ENCODE results near the gene ORC6.
A peak's percentile ranks its signal among the peaks of the same experiment; 100 is the strongest.
"Not testable (repeated sequence)": the region's sequence is repeated elsewhere in the genome, so short reads cannot be mapped to it uniquely, and the experiment has no call there.

ORC6 gene, protein sequence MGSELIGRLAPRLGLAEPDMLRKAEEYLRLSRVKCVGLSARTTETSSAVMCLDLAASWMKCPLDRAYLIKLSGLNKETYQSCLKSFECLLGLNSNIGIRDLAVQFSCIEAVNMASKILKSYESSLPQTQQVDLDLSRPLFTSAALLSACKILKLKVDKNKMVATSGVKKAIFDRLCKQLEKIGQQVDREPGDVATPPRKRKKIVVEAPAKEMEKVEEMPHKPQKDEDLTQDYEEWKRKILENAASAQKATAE

DNA sequence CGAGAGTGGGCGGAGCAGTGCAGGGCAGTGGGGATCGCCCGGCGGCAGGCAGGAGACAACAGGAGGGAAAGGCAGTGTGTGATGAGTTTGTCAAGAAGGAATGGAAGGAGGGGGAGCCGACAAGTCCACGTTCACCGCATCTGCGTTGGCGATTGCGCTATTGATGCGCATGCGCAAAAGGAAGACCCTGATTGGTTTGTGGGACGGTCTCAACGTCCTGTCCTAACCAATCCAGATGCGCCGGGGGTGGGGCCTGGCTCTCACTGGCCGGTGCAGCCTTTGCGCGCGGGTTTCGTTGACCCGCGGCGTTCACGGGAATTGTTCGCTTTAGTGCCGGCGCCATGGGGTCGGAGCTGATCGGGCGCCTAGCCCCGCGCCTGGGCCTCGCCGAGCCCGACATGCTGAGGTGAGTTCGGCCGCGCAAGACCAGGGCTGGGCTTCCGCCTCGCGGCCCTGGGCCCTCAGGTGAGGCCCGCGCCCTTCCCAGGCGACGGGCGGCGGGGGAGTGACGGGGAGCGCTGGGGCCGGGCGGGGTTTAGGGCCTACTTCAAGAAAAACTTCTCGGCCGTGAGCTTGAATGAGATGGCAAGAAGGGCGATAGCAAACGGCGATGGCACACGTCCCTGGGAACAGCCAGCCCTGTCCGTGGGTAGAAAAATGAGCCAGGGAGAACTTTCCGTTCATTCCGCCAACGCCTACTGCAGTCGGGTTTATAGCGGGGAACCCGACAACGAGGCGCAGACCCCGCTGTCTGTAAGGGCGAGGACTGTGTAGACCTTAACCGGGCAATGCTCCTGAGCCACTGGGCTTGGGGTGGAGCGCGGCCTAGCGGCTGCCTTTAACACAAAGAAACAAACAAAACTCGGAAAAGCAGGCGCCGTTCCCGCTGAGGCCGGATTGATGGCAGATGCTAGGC lies at the start of gene ORC6:
Gene ORC6, plus strand, starts transcription at position 295 of the 916 bp plus-strand sequence. Its CDS starts 47 bp downstream, at position 342.
- H3K9ac ChIP-seq (ENCODE audit: low read depth, low read length): peak within 1 kb of the TSS; percentile 83
- peaks cover 16% of the 10 kb centered on the region for H3K36me3 ChIP-seq (ENCODE audit: insufficient read depth, low read length)
- peaks cover 17% of the 10 kb centered on the region; the same call in 1 of the 2 replicates for H3K4me1 ChIP-seq (ENCODE audit: insufficient read depth, low read length)
- no peaks in the 10 kb centered on the region for H3K9me3 ChIP-seq (ENCODE audit: control insufficient read depth, insufficient read depth, low read length)

DNA sequence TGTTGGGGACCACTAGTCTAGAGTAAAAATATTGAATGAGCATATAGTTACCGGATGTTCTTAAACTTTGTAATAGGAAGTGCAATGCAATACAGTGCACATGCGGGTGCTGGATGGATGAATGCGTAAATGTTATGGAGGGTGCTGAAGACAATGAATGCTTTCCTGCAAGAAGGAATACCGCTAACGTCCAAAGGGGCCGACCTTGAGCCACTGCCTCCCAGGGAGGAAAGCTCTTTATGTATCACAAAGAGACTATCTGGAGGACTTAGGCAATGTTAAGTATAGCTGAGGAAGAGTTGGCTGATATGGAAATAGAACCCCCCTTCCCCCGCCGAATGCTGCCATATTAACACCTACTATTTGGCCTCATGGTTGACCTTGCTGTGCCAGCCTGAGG lies 40.8 kb upstream of the ORC6 start:
- Histone ChIP-seq H3K4me1 (ENCODE audit: insufficient read depth, low read length) (no peaks in the 10 kb centered on the region; the same call in 1 of the 2 replicates), H3K9me3 (ENCODE audit: control insufficient read depth, insufficient read depth, low read length) (no peaks in the 10 kb centered on the region), H3K9ac (ENCODE audit: low read depth, low read length) (no peak overlapping the region), H3K36me3 (ENCODE audit: insufficient read depth, low read length) (no peaks in the 10 kb centered on the region)

DNA sequence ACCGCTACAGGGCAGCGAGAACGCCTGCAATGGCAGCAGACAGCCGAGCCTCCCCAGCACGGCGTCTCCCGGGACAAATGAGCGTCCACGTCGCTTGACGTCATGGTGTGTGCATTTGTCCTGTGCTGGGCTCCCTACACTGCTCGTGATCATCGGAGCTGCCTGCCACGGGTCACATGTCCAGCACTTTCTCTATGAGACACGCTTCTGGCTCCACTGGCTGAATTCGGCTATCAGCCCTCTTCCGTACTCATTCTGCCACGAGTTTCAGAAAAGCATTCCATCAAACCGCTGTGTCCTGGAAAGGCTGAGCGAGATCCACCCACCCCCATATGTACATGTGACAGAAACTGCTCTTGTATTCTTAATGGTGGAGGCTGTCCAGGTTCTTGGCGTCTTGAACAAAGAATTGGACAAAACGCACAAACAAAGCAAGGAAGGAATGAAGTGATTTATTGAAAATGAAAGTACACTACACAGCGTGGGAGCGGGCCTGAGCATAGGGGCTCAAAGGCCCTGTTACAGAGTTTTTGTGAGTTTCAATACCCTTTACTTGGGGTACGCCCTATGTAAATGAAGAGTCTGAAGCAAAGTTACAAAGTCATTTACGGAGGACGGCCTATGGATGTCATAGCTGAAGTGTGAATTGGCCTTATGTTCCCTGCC lies 39.7 kb upstream of the ORC6 start:
- Histone ChIP-seq H3K9me3 (ENCODE audit: control insufficient read depth, insufficient read depth, low read length) (no peaks in the 10 kb centered on the region), H3K9ac (ENCODE audit: low read depth, low read length) (no peak overlapping the region), H3K36me3 (ENCODE audit: insufficient read depth, low read length) (no peaks in the 10 kb centered on the region), H3K4me1 (ENCODE audit: insufficient read depth, low read length) (no peaks in the 10 kb centered on the region; the same call in 1 of the 2 replicates)

DNA sequence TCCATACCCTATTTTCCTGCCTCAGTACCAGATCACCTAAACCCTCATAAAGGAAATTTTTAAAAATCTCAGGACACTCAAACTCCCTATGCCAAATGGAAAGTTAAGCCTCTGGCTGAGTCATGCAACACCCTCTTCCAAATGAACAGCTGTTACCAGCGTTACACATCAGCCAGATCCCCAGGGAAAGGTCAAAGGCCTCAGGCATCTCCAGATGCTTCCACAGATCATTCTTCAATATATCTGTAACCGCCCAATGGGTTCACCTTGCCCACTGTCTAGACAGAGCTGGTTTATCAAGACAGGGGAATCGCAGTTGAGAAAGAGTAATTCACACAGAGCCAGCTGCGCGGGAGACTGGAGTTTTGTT lies 39.2 kb upstream of the ORC6 start:
- H3K9me3 ChIP-seq (ENCODE audit: control insufficient read depth, insufficient read depth, low read length): no peaks in the 10 kb centered on the region
- H3K9ac ChIP-seq (ENCODE audit: low read depth, low read length): no peak overlapping the region
- no peaks in the 10 kb centered on the region; the same call in 1 of the 2 replicates for H3K4me1 ChIP-seq (ENCODE audit: insufficient read depth, low read length)
- H3K36me3 ChIP-seq (ENCODE audit: insufficient read depth, low read length): no peaks in the 10 kb centered on the region

DNA sequence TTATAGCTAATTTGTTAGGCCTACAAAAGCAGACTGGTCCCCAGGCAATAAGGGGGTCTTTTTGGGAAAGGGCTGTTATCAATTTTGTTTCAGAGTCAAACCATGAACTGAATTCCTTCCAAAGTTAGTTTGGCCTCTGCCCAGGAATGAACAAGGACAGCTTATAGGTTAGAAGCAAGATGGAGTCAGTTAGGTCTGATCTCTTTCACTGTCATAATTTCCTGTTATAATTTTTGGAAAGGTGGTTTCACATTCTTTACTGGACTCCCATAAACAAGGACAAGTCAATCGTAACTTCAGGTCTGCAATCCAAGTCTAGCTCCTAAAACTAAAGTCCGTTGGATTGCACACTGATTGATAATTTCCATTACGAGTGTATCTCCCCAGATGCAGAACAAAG lies 38.2 kb upstream of the ORC6 start:
- Histone ChIP-seq H3K36me3 (ENCODE audit: insufficient read depth, low read length) (no peaks in the 10 kb centered on the region), H3K9me3 (ENCODE audit: control insufficient read depth, insufficient read depth, low read length) (no peaks in the 10 kb centered on the region), H3K4me1 (ENCODE audit: insufficient read depth, low read length) (no peaks in the 10 kb centered on the region; the same call in 1 of the 2 replicates), H3K9ac (ENCODE audit: low read depth, low read length) (no peak overlapping the region)

DNA sequence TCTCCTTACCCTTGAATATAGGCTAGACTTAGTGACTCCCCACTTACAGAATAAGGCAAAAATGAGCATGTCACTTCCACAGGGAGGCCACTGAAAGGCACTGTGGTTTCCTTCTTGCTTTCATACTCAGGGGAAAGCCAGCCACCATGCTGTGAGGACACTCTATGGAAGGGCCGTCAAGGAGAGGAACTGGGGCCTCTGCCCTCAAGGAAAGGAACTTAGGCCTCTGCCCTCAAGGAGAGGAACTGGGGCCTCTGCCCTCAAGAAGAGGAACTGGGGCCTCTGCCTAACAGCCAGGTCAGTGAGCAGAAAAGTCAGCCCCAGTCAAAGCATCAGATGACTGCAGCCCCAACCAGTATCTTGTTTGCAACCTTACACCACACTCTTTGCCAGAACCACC lies 30.5 kb upstream of the ORC6 start:
- Histone ChIP-seq H3K9ac (ENCODE audit: low read depth, low read length) (no peak overlapping the region), H3K4me1 (ENCODE audit: insufficient read depth, low read length) (no peaks in the 10 kb centered on the region)

DNA sequence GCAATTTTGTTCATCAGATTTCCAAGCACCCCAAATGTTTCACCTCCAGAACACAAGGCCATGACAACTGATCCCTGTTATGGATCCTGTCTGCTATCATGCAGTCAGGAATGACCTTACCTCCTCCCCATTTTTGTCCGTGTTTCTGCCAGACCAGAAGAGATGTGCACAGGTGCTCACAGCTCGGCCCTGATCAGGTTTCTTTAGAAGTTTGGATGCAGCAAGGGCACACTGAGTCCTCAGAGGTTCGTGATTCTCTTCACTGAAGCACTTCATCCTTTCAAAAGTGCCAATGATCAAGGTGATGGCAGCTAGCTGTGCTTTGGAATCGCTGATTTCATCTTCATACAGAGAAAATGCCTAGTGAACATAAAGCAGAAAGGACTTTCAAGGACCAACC lies 27.3 kb upstream of the ORC6 start:
- peaks cover 17% of the 10 kb centered on the region for H3K36me3 ChIP-seq (ENCODE audit: insufficient read depth, low read length)
- H3K4me1 ChIP-seq (ENCODE audit: insufficient read depth, low read length): no peaks in the 10 kb centered on the region
- H3K9ac ChIP-seq (ENCODE audit: low read depth, low read length): no peak overlapping the region
- no peaks in the 10 kb centered on the region for H3K9me3 ChIP-seq (ENCODE audit: control insufficient read depth, insufficient read depth, low read length)

More for the DNA sequence above, 30.5 kb upstream of the ORC6 start:
- Histone ChIP-seq H3K36me3 (ENCODE audit: insufficient read depth, low read length) (peaks cover 15% of the 10 kb centered on the region), H3K9me3 (ENCODE audit: control insufficient read depth, insufficient read depth, low read length) (no peaks in the 10 kb centered on the region)

DNA sequence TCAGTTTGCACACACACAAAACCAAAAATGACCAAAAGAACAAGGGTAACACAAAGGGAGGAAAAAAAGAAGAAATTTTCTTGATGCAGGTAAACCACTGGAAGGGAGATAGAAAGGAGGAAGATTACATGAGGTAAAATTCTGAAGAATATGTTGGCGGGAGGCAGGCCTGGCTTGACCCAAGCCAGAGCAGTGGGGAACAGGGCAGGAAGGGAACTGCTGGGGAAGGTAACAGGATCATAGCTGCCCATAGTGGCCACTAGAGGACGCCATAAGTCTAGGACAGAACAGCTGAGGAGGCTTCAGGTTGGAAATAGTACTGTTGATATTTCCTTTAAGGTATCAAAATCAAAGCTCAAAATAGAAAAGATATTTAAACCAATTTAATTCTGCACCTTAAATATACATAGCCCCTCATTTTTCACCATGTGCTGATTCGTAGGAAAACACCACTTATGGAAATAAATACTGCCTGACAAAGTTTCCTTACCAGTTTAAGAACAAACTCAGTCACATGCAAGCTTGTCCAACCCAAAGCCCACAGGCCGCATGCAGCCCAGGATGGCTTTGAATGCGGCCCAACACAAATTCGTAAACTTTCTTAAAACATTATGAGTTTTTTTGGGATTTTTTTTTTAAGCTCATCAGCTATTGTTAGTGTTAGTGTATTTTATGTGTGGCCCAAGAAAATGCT lies 16.0 kb upstream of the ORC6 start:
- Histone ChIP-seq H3K36me3 (ENCODE audit: insufficient read depth, low read length) (peaks cover 17% of the 10 kb centered on the region), H3K9ac (ENCODE audit: low read depth, low read length) (no peak overlapping the region), H3K4me1 (ENCODE audit: insufficient read depth, low read length) (no peaks in the 10 kb centered on the region)

DNA sequence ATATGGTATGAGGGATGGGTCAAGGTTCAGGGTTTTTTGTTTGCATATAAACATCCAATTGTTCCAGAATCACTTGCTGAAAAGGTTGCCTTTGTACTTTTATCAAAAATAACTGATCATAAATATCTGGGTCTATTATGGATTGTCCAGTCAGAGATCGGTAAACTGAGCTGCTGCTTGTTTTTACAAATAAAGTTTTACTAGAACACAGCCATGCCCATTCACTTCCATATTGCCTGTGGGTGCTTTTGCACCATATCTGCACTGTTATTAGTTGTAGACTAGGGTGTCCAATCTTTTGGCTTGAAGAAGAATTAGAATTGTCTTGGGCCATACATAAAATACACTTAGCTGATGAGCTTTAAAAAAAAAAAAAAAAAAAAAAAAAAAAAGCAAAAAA lies 11.5 kb upstream of the ORC6 start:
- not testable (repeated sequence) for H3K9me3 ChIP-seq (ENCODE audit: control insufficient read depth, insufficient read depth, low read length); H3K9ac ChIP-seq (ENCODE audit: low read depth, low read length); H3K4me1 ChIP-seq (ENCODE audit: insufficient read depth, low read length)
- peaks cover 19% of the 10 kb centered on the region for H3K36me3 ChIP-seq (ENCODE audit: insufficient read depth, low read length)

More for the DNA sequence above, 16.0 kb upstream of the ORC6 start:
- no peaks in the 10 kb centered on the region for H3K9me3 ChIP-seq (ENCODE audit: control insufficient read depth, insufficient read depth, low read length)

DNA sequence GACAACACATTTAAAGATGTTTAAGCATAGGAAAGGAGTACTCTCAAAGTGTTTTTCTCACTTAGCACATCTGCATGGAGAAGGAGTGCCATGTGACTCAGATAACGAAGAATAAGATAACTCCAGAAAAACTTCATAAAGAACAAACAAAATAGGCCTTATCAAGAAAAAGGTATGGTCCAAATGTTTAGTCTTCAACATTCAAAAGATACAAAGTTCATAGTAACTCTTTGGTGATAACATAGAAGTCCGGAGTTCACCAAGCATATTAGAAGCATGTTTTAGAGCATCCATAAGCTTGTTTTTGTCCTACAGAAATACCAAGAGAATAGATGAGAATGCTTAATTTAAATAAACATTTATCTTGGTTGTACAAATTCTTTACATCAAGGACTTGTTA lies 7.6 kb upstream of the ORC6 start:
- H3K36me3 ChIP-seq (ENCODE audit: insufficient read depth, low read length): peaks cover 13% of the 10 kb centered on the region
- H3K4me1 ChIP-seq (ENCODE audit: insufficient read depth, low read length); H3K9me3 ChIP-seq (ENCODE audit: control insufficient read depth, insufficient read depth, low read length); H3K9ac ChIP-seq (ENCODE audit: low read depth, low read length): not testable (repeated sequence)

DNA sequence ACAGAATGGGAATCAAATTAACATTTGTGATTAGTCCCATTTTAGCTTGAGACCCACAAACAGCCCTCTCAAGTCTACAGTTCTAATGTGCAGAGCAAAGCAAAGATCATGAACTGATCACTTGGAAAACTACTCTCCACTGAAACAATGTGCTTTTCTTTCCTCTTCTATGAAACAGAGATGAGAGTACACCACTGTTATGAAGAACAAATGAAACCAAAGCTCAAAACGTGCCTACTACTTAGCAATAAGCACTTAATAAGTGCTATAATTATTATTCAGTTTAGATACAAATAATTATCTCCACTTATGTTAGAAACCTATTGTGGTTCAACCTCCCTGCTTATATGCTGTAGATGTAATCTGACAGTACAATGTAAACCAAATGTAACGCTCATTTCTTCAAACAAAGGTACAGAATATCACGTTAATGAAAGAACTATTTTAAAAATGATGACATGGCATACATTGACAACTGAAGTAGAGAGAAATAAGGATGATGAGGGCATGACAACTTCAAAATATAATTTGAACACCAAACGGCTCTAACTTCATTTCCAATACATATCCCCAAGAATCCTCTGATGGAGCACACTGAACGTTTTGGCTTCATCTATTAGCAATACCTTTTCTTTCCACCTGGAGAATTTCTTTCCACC lies 2.5 kb upstream of the ORC6 start:
- Histone ChIP-seq H3K9ac (ENCODE audit: low read depth, low read length) (peak overlapping the region; percentile 83; the same call in 1 of the 2 replicates), H3K36me3 (ENCODE audit: insufficient read depth, low read length) (peaks cover 7% of the 10 kb centered on the region; the same call in 1 of the 2 replicates), H3K4me1 (ENCODE audit: insufficient read depth, low read length) (peaks cover 17% of the 10 kb centered on the region; the same call in 1 of the 2 replicates), H3K9me3 (ENCODE audit: control insufficient read depth, insufficient read depth, low read length) (no peaks in the 10 kb centered on the region)

DNA sequence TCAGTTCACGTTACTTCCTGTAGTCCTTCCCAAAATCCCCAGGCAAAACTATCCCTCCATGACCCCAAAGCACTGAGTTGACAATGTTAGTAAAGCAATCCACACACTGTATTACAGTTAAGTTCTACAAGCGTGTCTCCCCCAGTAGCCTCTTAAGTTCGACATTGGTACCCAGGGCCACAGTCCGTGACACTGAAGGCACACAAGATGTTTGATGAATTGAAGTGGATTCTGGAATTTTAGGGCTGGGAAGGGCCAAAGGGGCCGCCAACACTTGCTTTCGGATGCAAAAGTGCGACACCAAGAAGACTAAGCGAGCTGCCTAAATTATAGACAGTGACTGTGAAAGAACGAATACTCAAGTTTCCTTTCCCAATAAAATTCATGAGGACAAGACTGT lies 2.0 kb upstream of the ORC6 start:
- H3K9ac ChIP-seq (ENCODE audit: low read depth, low read length): peak overlapping the region; percentile 83
- H3K9me3 ChIP-seq (ENCODE audit: control insufficient read depth, insufficient read depth, low read length): no peaks in the 10 kb centered on the region
- peaks cover 17% of the 10 kb centered on the region; the same call in 1 of the 2 replicates for H3K4me1 ChIP-seq (ENCODE audit: insufficient read depth, low read length)
- H3K36me3 ChIP-seq (ENCODE audit: insufficient read depth, low read length): peaks cover 10% of the 10 kb centered on the region

DNA sequence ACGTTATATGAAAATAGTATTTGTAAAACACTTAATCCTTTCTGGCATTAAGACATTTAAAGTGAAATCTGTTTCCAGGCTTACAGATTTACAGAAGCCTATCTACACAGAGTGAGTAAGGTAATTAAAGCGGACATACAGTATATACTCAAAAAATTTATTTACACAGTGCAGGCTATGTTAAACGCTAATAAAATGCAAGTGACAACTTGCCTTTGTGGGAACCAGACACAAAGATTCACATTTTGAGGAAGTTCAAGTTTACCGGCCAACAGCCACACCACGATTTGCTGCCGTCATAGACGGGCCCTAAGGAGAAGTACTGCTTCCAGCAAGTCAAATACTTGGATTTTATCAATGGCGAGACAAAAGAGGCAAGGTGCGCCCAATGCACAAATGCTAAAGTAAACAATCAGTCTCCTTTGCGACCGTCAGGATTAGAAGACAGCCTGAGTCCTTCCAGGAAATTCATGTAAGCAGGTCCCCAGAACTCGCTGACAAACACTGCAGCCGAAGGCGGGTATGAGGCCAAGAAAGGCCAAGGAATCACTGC lies 1.3 kb upstream of the ORC6 start:
- H3K4me1 ChIP-seq (ENCODE audit: insufficient read depth, low read length): peaks cover 17% of the 10 kb centered on the region; the same call in 1 of the 2 replicates
- peak overlapping the region; percentile 83 for H3K9ac ChIP-seq (ENCODE audit: low read depth, low read length)
- H3K9me3 ChIP-seq (ENCODE audit: control insufficient read depth, insufficient read depth, low read length): no peaks in the 10 kb centered on the region
- H3K36me3 ChIP-seq (ENCODE audit: insufficient read depth, low read length): peaks cover 14% of the 10 kb centered on the region

Data from ES-I3 (cell line).